Trophoblast cell (in vitro differentiated cells and primary cell): Measurements from ENCODE around the gene PURB.

ENCODE experiments used
- DNase-seq, 2 donors: peaks; one replicate each; pipeline ENCODE4 v3.0.0-alpha.2; 2016
- H2AFZ ChIP-seq: 2 replicates; pipeline ENCODE4 v1.6.1; 2013; ENCODE audit warnings: low read length, moderate library complexity, mild to moderate bottlenecking; ENCODE audit not compliant: insufficient read depth, poor library complexity
- H2AK5ac ChIP-seq: 2 replicates; pipeline ENCODE4 v1.6.1; 2013; ENCODE audit warnings: mild to moderate bottlenecking, low read length
- H2BK120ac ChIP-seq: 2 replicates; pipeline ENCODE4 v1.6.1; 2013; ENCODE audit warnings: low read length, mild to moderate bottlenecking, moderate library complexity; ENCODE audit not compliant: insufficient read depth, poor library complexity
- H2BK12ac ChIP-seq: 2 replicates; pipeline ENCODE4 v1.6.1; 2013; ENCODE audit warnings: mild to moderate bottlenecking, low read length, moderate library complexity
- H2BK5ac ChIP-seq: 2 replicates; pipeline ENCODE4 v1.6.1; 2013; ENCODE audit warnings: low read length, low read depth, moderate library complexity, mild to moderate bottlenecking; ENCODE audit not compliant: poor library complexity
- H3K14ac ChIP-seq: 2 replicates; pipeline ENCODE4 v1.6.1; 2013; ENCODE audit warnings: mild to moderate bottlenecking, low read length
- H3K18ac ChIP-seq: 2 replicates; pipeline ENCODE4 v1.6.1; 2013; ENCODE audit warnings: mild to moderate bottlenecking, low read length
- H3K23ac ChIP-seq: 2 replicates; pipeline ENCODE4 v1.6.1; 2013; ENCODE audit warnings: low read length
- H3K27ac ChIP-seq: 2 replicates; pipeline ENCODE4 v1.5.1; 2013; ENCODE audit warnings: low read depth, mild to moderate bottlenecking, inconsistent platforms, low read length, moderate library complexity
- H3K27me3 ChIP-seq: 2 replicates; pipeline ENCODE4 v1.6.1; 2013; ENCODE audit warnings: inconsistent platforms, mild to moderate bottlenecking, low read length, moderate library complexity; ENCODE audit not compliant: insufficient read depth
- H3K36me3 ChIP-seq, 2 experiments: 1 replicate in 1 of 2; 2 replicates in 1 of 2; pipeline ENCODE4 v1.6.1; 2013; ENCODE audit warnings: low read length in 2 of 2, mild to moderate bottlenecking in 2 of 2, moderate library complexity in 1 of 2; ENCODE audit not compliant: insufficient read depth in 2 of 2, control insufficient read depth in 1 of 2
- H3K4ac ChIP-seq: 2 replicates; pipeline ENCODE4 v1.6.1; 2013; ENCODE audit warnings: low read depth, mild to moderate bottlenecking, low read length, moderate library complexity
- H3K4me1 ChIP-seq, 2 experiments: 1 replicate in 1 of 2; 2 replicates in 1 of 2; pipeline ENCODE4 v1.6.1; 2013; ENCODE audit warnings: low read length in 2 of 2, mild to moderate bottlenecking in 2 of 2, moderate library complexity in 1 of 2; ENCODE audit not compliant: insufficient read depth in 2 of 2, control insufficient read depth in 1 of 2
- H3K4me2 ChIP-seq: 2 replicates; pipeline ENCODE4 v1.6.1; 2013; ENCODE audit warnings: inconsistent platforms, mild to moderate bottlenecking, low read length, moderate library complexity
- H3K4me3 ChIP-seq: 2 replicates; pipeline ENCODE4 v1.5.1; 2013; ENCODE audit warnings: mild to moderate bottlenecking, low read depth, low read length, inconsistent platforms
- H3K79me1 ChIP-seq: one replicate; pipeline ENCODE4 v1.6.1; 2013; ENCODE audit warnings: low read length
- H3K79me2 ChIP-seq: 2 replicates; pipeline ENCODE4 v1.6.1; 2013; ENCODE audit warnings: low read length, mild to moderate bottlenecking; ENCODE audit not compliant: control insufficient read depth, insufficient read depth, poor library complexity
- H3K9ac ChIP-seq: 2 replicates; pipeline ENCODE4 v1.6.1; 2013; ENCODE audit warnings: mild to moderate bottlenecking, low read length
- H3K9me3 ChIP-seq: 2 replicates; pipeline ENCODE4 v1.6.1; 2013; ENCODE audit warnings: low read depth, mild to moderate bottlenecking, control low read depth, inconsistent platforms, low read length; ENCODE audit not compliant: insufficient read depth
- H4K12ac ChIP-seq: 2 replicates; pipeline ENCODE4 v1.6.1; 2013; ENCODE audit warnings: low read depth, mild to moderate bottlenecking, low read length, moderate library complexity
- H4K8ac ChIP-seq: 2 replicates; pipeline ENCODE4 v1.6.1; 2013; ENCODE audit warnings: low read depth, mild to moderate bottlenecking, low read length, moderate library complexity
- H4K91ac ChIP-seq: one replicate; pipeline ENCODE4 v1.6.1; 2013; ENCODE audit warnings: low read depth, mild to moderate bottlenecking, low read length, moderate library complexity
- WGBS: extraction: QIAGEN DNeasy Blood & Tissue Kit; methylation state at CpG from one replicate; pipeline ENCODE4 v1.1.7; 2013; ENCODE audit warnings: missing lambda C conversion rate; ENCODE audit not compliant: insufficient read length, insufficient coverage; ENCODE audit errors: extremely low coverage; 5-methylcytosine and 5-hydroxymethylcytosine counted together

Gene PURB

DNA sequence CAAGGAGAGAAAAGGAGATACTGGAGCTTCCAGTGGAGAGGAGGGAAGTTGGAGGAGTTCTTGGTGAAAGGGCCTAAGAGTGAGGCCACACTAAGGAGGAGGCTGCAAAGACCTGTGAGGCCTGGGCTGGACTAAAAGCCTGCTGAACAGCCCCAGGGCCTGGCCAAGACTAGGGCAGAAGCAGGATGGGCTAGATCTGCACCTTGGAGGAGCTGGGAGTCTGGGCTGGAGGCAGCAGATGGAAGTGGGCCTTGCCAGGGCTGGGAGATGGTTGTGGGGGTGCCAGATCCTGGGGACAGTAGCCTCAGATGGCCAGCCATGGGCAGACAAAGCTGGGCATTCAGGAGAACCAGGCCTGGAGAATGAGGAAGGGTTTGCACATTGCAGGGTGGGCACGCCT is 6.5 kb upstream of the PURB start:
- H3K4me1 ChIP-seq: no peaks in the 10 kb centered on the region
- H3K27me3 ChIP-seq: no peaks in the 10 kb centered on the region

DNA sequence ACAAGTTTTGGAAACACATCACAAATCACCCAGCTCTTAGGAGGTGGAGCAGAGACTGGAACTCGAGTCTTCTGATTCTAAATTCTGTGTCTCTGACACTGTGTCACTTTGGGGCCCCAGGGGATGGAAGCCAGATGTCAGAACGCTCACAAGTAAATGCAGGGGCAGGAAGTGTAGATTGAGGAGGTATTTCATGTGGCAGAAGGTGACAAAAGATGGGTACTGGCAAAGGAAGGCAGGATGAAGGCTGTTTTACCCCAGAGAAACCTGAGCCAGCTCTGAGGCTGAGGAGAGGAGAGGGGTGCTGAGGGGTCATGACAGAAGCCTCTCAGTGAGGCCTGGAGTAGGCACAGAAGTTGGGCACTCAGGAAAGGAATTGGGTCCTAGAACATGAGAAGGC is 6.0 kb upstream of the PURB start:
- no peaks in the 10 kb centered on the region for H3K79me2 ChIP-seq
- H2BK5ac ChIP-seq: no peak overlapping the region
- H3K4me3 ChIP-seq: no peak overlapping the region
- H3K27ac ChIP-seq: no peak overlapping the region
- no peak overlapping the region for H4K8ac ChIP-seq
- no peak for DNase-seq
- H3K4me1 ChIP-seq: no peaks in the 10 kb centered on the region
- H3K9me3 ChIP-seq: no peaks in the 10 kb centered on the region
- no peak overlapping the region for H3K9ac ChIP-seq
- no peak overlapping the region for H2AK5ac ChIP-seq
- H3K4me2 ChIP-seq: no peak overlapping the region
- no peaks in the 10 kb centered on the region for H3K36me3 ChIP-seq
- WGBS: no CpG with 5 or more reads among the region's 2 CpGs
- H3K27me3 ChIP-seq: no peaks in the 10 kb centered on the region
- H3K4ac ChIP-seq: no peak overlapping the region
- no peak overlapping the region for H3K18ac ChIP-seq
- H3K23ac ChIP-seq: no peak overlapping the region
- no peak overlapping the region for H4K12ac ChIP-seq
- no peak overlapping the region for H4K91ac ChIP-seq
- no peak overlapping the region for H2BK12ac ChIP-seq
- H3K14ac ChIP-seq: no peak overlapping the region
- no peak overlapping the region for H2AFZ ChIP-seq
- H2BK120ac ChIP-seq: no peak overlapping the region
- no peaks in the 10 kb centered on the region for H3K79me1 ChIP-seq

More for the DNA sequence above, 6.5 kb upstream of the PURB start:
- Histone ChIP-seq H3K4me3 (no peak overlapping the region), H4K12ac (no peak overlapping the region), H3K4me2 (no peak overlapping the region), H3K27ac (no peak overlapping the region), H2BK12ac (no peak overlapping the region), H3K18ac (no peak overlapping the region), H3K79me2 (no peaks in the 10 kb centered on the region), H3K14ac (no peak overlapping the region), H3K4ac (no peak overlapping the region), H2BK120ac (no peak overlapping the region), H3K9me3 (no peaks in the 10 kb centered on the region), H2BK5ac (no peak overlapping the region), H4K8ac (no peak overlapping the region), H4K91ac (no peak overlapping the region), H2AK5ac (no peak overlapping the region), H3K23ac (no peak overlapping the region), H3K36me3 (no peaks in the 10 kb centered on the region), H3K79me1 (no peaks in the 10 kb centered on the region), H3K9ac (no peak overlapping the region), H2AFZ (no peak overlapping the region)
- no CpG with 5 or more reads among the region's 1 CpG for WGBS
- no peak for DNase-seq

DNA sequence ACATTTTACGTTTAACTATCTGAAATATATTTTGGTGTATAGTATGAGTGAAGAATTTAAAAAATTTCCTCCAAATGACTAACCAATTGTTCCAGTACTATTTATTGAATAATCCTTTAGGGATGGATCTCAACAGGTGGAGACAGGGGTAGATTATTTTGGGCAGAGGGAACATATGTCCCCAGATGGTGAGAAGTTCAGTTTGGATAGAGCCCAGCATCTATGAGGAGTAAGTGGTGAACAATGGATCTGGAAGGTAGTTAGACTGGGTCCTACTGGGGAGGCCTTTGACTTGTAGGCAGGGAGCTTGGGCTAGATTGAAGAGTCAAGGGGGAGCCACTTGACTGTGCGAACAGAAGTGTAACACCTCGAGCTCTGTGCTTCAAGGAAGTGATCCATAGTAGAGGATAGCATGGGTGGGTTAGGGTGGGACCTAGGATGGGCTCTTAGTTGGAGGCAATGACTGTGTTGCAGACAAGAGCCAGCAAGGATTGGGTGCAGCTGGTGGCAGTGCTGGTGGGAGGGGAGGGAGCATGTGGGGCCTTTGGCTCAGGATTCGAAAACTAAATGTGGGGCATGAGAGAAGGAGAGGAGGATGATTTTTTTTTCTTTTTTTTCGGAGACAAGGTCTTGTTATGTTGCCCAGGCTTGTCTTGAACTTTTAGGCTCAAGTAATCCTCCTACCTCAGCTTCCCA is 3.9 kb upstream of the PURB start:
- WGBS: no CpG with 5 or more reads among the region's 5 CpGs
- Histone ChIP-seq H3K18ac (no peak overlapping the region), H2AFZ (no peak overlapping the region), H2BK120ac (no peak overlapping the region), H2BK5ac (no peak overlapping the region), H2AK5ac (no peak overlapping the region), H3K4me3 (no peak overlapping the region), H3K79me1 (peaks cover 12% of the 10 kb centered on the region), H3K27ac (no peak overlapping the region), H3K4ac (no peak overlapping the region), H4K8ac (no peak overlapping the region), H2BK12ac (no peak overlapping the region), H3K27me3 (no peaks in the 10 kb centered on the region), H3K4me1 (peaks cover 5% of the 10 kb centered on the region in 2 experiments), H3K79me2 (peaks cover 11% of the 10 kb centered on the region), H3K14ac (no peak overlapping the region), H3K36me3 (no peaks in the 10 kb centered on the region), H4K12ac (no peak overlapping the region), H3K9ac (no peak overlapping the region), H3K23ac (no peak overlapping the region), H3K4me2 (no peak overlapping the region), H4K91ac (no peak overlapping the region), H3K9me3 (no peaks in the 10 kb centered on the region)
- DNase-seq: no peak

DNA sequence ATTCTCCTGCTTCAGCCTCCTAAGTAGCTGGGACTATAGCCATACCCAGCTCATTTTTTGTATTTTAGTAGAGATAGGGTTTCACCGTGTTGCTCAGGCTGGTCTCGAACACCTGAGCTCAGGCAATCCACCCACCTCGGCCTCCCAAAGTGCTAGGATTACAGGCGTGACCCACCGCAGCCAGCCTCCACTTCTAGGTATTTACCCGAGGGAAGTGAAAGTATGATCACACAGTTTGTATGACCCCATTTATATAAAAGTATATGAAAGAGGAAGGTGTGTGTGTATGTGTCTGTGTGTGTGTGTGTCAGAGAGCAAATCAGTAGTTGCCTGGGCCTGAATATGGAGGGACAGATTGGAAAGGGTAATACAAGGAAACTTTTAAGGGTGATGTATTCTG is 2.0 kb upstream of the PURB start:
- Histone ChIP-seq H3K4ac (no peak overlapping the region), H3K27me3 (no peaks in the 10 kb centered on the region), H3K9ac (no peak overlapping the region), H3K79me1 (peaks cover 12% of the 10 kb centered on the region), H2BK120ac (no peak overlapping the region), H3K9me3 (no peaks in the 10 kb centered on the region), H3K4me2 (no peak overlapping the region), H4K12ac (no peak overlapping the region), H3K18ac (no peak overlapping the region), H2BK5ac (no peak overlapping the region), H2AFZ (no peak overlapping the region), H2BK12ac (no peak overlapping the region), H4K91ac (no peak overlapping the region), H3K23ac (no peak overlapping the region), H3K27ac (no peak overlapping the region), H3K4me3 (no peak overlapping the region), H2AK5ac (no peak overlapping the region), H3K14ac (no peak overlapping the region), H3K4me1 (peaks cover 11% of the 10 kb centered on the region in 2 experiments), H4K8ac (no peak overlapping the region), H3K79me2 (peaks cover 14% of the 10 kb centered on the region), H3K36me3 (peaks cover 0 to 4% of the 10 kb centered on the region in 2 experiments)
- no peak for DNase-seq
- no CpG with 5 or more reads among the region's 6 CpGs for WGBS
